ENCODE results near the gene TNRC6A.

TNRC6A gene

DNA sequence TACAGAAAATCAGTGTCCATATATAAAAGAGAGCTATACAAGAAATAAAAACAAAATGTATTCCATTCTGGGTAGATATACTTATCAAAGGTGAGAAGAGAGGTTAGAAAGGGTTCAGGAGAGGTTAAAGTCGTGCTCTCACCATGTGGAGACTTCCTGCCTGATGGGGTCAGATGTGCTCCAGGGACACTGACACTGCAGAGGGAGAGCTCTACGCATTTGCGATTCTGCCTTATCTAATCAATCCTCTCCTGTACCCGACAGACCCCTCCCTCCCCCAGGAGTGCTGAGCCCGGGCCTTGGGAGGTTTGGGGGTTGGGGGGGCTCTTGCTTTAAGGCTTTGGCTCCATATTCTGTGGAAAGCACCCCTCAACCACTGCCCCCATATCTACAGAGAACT lies 99.7 kb downstream of the TNRC6A start:
- no peak overlapping the region for H3K27ac ChIP-seq
- ChIA-PET POLR2A (ENCODE audit: low non-redundant PET) (no interaction called here), CTCF (interaction anchor here (0.7 kb wide), 1 partner anchor 77 kb away, joined by 3 read pairs; no protein-coding TSS in a partner anchor)
- TF ChIP-seq CTCF (conservative IDR thresholded peaks at IDR 0.05; ENCODE audit: low read depth) = no peak
- no peak for DNase-seq (ENCODE audit: low spot score)

DNA sequence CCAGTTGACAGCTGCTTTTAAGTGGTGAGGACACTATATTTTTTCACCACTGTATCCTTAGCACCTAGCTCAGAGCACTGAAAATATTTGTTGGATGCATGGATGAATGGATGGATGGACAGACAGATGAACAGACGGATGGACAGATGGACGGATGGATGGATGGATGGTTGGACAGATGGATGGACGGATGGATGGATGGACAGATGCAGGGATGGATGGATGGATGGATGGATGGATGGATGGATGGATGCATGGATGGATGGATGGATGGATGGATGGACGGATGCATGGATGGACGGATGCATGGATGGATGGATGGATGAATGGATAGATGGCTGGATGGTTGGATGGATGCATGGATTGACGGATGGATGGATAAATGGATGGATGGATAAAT lies 103.9 kb downstream of the TNRC6A start:
- ChIA-PET CTCF (interaction anchor here (0.6 kb wide), 1 partner anchor 401 kb away, joined by 3 read pairs; no protein-coding TSS in a partner anchor), POLR2A (ENCODE audit: low non-redundant PET) (no interaction called here)
- TF ChIP-seq CTCF (conservative IDR thresholded peaks at IDR 0.05; ENCODE audit: low read depth) = no peak
- no peak overlapping the region for H3K27ac ChIP-seq
- DNase-seq (ENCODE audit: low spot score) = no peak

DNA sequence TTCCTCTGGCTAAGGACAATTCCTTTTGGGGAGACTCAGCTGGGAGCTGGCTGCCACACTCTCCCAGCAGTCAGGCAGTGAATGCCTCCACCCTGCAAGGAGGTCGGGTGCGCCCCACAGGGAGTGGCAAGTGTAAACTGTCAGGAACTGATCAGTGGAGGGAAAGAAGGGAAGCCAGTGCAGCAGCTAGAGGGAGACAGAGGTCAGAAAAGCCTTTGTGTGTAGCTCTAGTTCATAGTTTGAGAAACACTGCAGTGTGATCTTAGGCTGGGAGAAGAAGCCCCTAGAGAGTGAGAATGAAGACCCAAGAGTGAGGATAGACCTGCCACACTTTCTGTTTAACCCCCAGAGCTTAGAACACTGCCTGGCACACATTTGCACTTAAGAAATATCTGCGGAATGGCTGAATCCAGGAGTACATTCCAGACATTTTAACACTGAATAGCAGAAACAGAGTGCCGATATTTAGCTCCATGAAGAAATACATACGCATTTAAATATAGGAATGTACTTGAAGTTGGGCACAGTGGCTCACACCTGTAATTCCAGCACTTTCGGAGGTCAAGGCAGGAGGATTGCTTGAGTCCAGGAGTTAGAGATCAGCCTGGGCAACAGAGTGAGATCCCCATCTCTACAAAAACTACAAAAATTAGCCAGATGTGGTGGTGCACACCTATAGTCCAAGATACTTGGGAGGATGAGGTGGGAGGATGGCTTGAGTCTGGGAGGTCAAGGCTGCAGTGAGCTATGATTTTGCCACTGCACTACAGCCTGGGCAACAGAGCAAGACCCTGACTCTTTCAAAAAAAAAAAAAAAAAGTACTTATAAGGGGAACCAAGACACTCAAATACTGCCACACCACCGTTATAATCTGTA lies 105.2 kb downstream of the TNRC6A start:
- no peak overlapping the region for H3K27ac ChIP-seq
- no peak; the same call in 1 of the 2 replicates for TF ChIP-seq CTCF (conservative IDR thresholded peaks at IDR 0.05; ENCODE audit: low read depth)
- POLR2A ChIA-PET (ENCODE audit: low non-redundant PET) = no interaction called here
- peak; percentile 44 for DNase-seq (ENCODE audit: low spot score)
- CTCF ChIA-PET = interaction anchor here (0.5 to 1.6 kb wide), 6 partner anchors 9 to 390 kb away, joined by 3 to 6 read pairs (median 3); no protein-coding TSS in a partner anchor

DNA sequence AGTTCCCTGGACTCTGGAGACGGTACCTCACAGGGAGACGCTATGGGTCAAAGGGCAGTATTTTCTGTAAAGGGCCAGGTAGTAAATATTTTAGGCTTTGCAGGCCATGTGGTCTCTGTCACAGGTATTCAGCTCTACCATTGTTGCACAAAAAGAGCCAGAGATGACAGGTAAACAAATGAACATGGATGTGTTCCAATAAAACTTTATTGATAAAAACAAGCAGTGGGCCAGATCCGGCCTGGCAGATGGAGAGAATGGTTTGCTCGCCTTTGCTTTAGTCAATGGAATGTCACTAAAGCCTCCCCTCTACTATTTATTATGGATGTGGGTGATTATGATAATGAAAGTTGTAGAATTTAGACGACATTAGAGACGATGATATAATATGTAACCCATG lies 107.4 kb downstream of the TNRC6A start:
- POLR2A ChIA-PET (ENCODE audit: low non-redundant PET) = no interaction called here

GRCh38 chr16:24837969-24838368 lies 108.5 kb downstream of the TNRC6A start:
- no peak for TF ChIP-seq CTCF (conservative IDR thresholded peaks at IDR 0.05; ENCODE audit: low read depth)
- ChIA-PET POLR2A (ENCODE audit: low non-redundant PET) (no interaction called here), CTCF (no interaction called here)
- no peak for DNase-seq (ENCODE audit: low spot score)
- no peak overlapping the region for H3K27ac ChIP-seq

More for the DNA sequence above, 107.4 kb downstream of the TNRC6A start:
- no peak for TF ChIP-seq CTCF (conservative IDR thresholded peaks at IDR 0.05; ENCODE audit: low read depth)
- DNase-seq (ENCODE audit: low spot score) = no peak
- no peak overlapping the region for H3K27ac ChIP-seq
- CTCF ChIA-PET = interaction anchor here (0.6 kb wide), 1 partner anchor 349 kb away, joined by 5 read pairs; no protein-coding TSS in a partner anchor

GRCh38 chr16:24838554-24839266 lies 109.3 kb downstream of the TNRC6A start:
- TF ChIP-seq CTCF (conservative IDR thresholded peaks at IDR 0.05; ENCODE audit: low read depth) = no peak
- ChIA-PET POLR2A (ENCODE audit: low non-redundant PET) (no interaction called here), CTCF (interaction anchor here (0.6 to 0.9 kb wide), 2 partner anchors 12 to 1415 kb away, joined by 3 to 4 read pairs; no protein-coding TSS in a partner anchor)
- H3K27ac ChIP-seq = no peak overlapping the region; the same call in 1 of the 2 replicates
- no peak for DNase-seq (ENCODE audit: low spot score)

Data from RWPE1 (cell line).